ENCODE results near the gene PRMT2.
"Not testable (repeated sequence)": the region's sequence is repeated elsewhere in the genome, so short reads cannot be mapped to it uniquely, and the experiment has no call there.

Gene PRMT2

GRCh38 chr21:46668904-46669303 lies 33.4 kb downstream of the PRMT2 start:
- DNase-seq (ENCODE audit: low spot score) = not testable (repeated sequence)

- no peak for DNase-seq (ENCODE audit: low spot score)
Observed at GRCh38 chr21:46674430-46675007, 39.0 kb downstream of the PRMT2 start.

- DNase-seq (ENCODE audit: low spot score) = no peak
Observed at GRCh38 chr21:46675595-46676280, 40.3 kb downstream of the PRMT2 start.

- not testable (repeated sequence) for DNase-seq (ENCODE audit: low spot score)
Observed at GRCh38 chr21:46676542-46676941, 41.1 kb downstream of the PRMT2 start.

- DNase-seq (ENCODE audit: low spot score) = not testable (repeated sequence)
Observed at GRCh38 chr21:46681593-46681992, 46.1 kb downstream of the PRMT2 start.

- DNase-seq (ENCODE audit: low spot score) = not testable (repeated sequence)
Observed at GRCh38 chr21:46698652-46699051, 63.2 kb downstream of the PRMT2 start.

- DNase-seq (ENCODE audit: low spot score) = not testable (repeated sequence)
Observed at GRCh38 chr21:46699104-46699503, 63.6 kb downstream of the PRMT2 start.
